Stomach (tissue), 9 donors: Measurements from ENCODE around the gene TNFSF13. TPM values are rescaled to one million over a fixed set of nuclear protein-coding genes. Genes with fewer than 3 reads are reported as not detected.

ENCODE experiments used
- DNase-seq, 2 donors: peaks; one replicate each; pipeline versions ENCODE4 v3.0.0 to v3.0.0-alpha.2; 2013 to 2019
- H3K27ac ChIP-seq, 5 donors: fragments of 200-600 bp in 4 of 5; sonication (generic) in 4 of 5; one replicate each; pipeline ENCODE4 v1.5.1; 2013 to 2019; ENCODE audit warnings: mild to moderate bottlenecking in 1 of 5, moderate library complexity in 1 of 5
- H3K27me3 ChIP-seq, 3 donors: fragments of 200-600 bp; sonication (generic); one replicate each; pipeline ENCODE4 v1.5.1; 2017 to 2019; ENCODE audit warnings: mixed run types in 1 of 3
- H3K36me3 ChIP-seq, 4 donors: fragments of 200-600 bp; sonication (generic); 1 replicate in 3 of 4; 2 replicates in 1 of 4; pipeline ENCODE4 v1.5.1; 2016 to 2019
- H3K4me1 ChIP-seq, 4 donors: fragments of 200-600 bp; sonication (generic); one replicate each; pipeline ENCODE4 v1.5.1; 2016 to 2019
- H3K4me3 ChIP-seq, 4 donors: fragments of 200-600 bp; sonication (generic) in 3 of 4; one replicate each; pipeline ENCODE4 v1.5.1; 2016 to 2019; ENCODE audit warnings: mild to moderate bottlenecking in 1 of 4
- H3K9me3 ChIP-seq, 4 donors: fragments of 200-600 bp; sonication (generic); one replicate each; pipeline ENCODE4 v1.5.1; 2016 to 2019
- CTCF ChIP-seq, 7 experiments: fragments of 450-650 bp in 4 of 7; fragments of 200-600 bp in 3 of 7; sonication (generic) in 3 of 7; IDR thresholded peaks; one replicate each; pipeline ENCODE4 v1.5.1; 2016 to 2019; ENCODE audit warnings: antibody characterized with exemption in 7 of 7, control low read depth in 2 of 7, mild to moderate bottlenecking in 1 of 7
- EP300 ChIP-seq: sonication (generic); formaldehyde crosslinking; IDR thresholded peaks from one replicate; pipeline ENCODE4 v1.6.1; 2017; ENCODE audit warnings: antibody characterized with exemption
- POLR2A ChIP-seq, 4 donors: fragments of 450-650 bp; IDR thresholded peaks; one replicate each; pipeline ENCODE4 v1.6.1; 2016; ENCODE audit warnings: antibody characterized with exemption in 4 of 4, control low read depth in 2 of 4, mild to moderate bottlenecking in 1 of 4, moderate library complexity in 1 of 4
- POLR2AphosphoS5 ChIP-seq, 3 donors: sonication (generic); formaldehyde crosslinking; IDR thresholded peaks; one replicate each; pipeline ENCODE4 v1.6.1; 2016; ENCODE audit warnings: antibody characterized with exemption in 3 of 3
- WGBS, 5 donors: extraction: QIAGEN DNeasy Blood & Tissue Kit in 3 of 5; methylation state at CpG; one replicate each; pipeline versions ENCODE4 v1.1.5 to v1.1.7; 2013 to 2018; 5-methylcytosine and 5-hydroxymethylcytosine counted together
- intact Hi-C: fragments of 100-400 bp; cut with DNase I; formaldehyde crosslinking; loops from one replicate; pipeline ENCODE4 v1.15.1; 2023; ENCODE audit warnings: low total_unique reads
- polyA plus RNA-seq, 3 donors: library from polyadenylated mRNA; stranded (reverse); fragments of 200-250 nt; gene quantifications; one replicate each; pipeline ENCODE4 v1.2.3, GENCODE V29; 2013
- total RNA-seq, 5 donors: library from RNA; depleted of rRNA; stranded (reverse); fragments of >200 nt; gene quantifications; one replicate each; pipeline versions ENCODE4 v1.1.0 to v1.2.3, GENCODE V29; 2014 to 2016
- donor health status: healthy with polysubstance abuse.
- donor health status: Bipolar disorder and iron deficiency.
- donor health status: healthy.

Gene TNFSF13
- total and polyA plus RNA-seq, 8 donors: 15.6 to 55.4 (median 28.0) TPM

GRCh38 chr17:7515911-7516610 is 42.5 kb upstream of the TNFSF13 start:
- Histone ChIP-seq H3K9me3 (no peaks in the 10 kb centered on the region), H3K4me3 (no peak overlapping the region), H3K4me1 (peaks cover 0 to 21% (median 4%) of the 10 kb centered on the region in 4 donors), H3K27ac (peak overlapping the region in 3 of 5 donors; percentile 33 to 43 (median 42)), H3K27me3 (no peaks in the 10 kb centered on the region), H3K36me3 (peaks cover 32 to 36% (median 36%) of the 10 kb centered on the region in 4 donors)
- 78 to 87% (median 84%) methylated on average over 13 of the region's 13 CpGs for WGBS, 5 donors
- TF ChIP-seq POLR2A (IDR thresholded peaks at IDR 0.05) (no peak), POLR2AphosphoS5 (IDR thresholded peaks at IDR 0.05) (peak in 1 of 3 donors; percentile 27)
- peak; percentile 28 to 67 for DNase-seq
- intact Hi-C loops: no loop called here

GRCh38 chr17:7523033-7523432 is 35.5 kb upstream of the TNFSF13 start:
- Histone ChIP-seq H3K4me1 (no peaks in the 10 kb centered on the region), H3K36me3 (no peaks in the 10 kb centered on the region), H3K27me3 (no peaks in the 10 kb centered on the region), H3K9me3 (peaks cover 0 to 6% (median 1%) of the 10 kb centered on the region in 4 donors), H3K27ac (no peak overlapping the region), H3K4me3 (no peak overlapping the region)
- 29 to 45% (median 39%) methylated on average over 10 of the region's 10 CpGs for WGBS, 5 donors
- intact Hi-C loops: no loop called here
- TF ChIP-seq CTCF (IDR thresholded peaks at IDR 0.05) (peak in 4 of 7 experiments; percentile 28 to 54 (median 36)), POLR2A (IDR thresholded peaks at IDR 0.05) (no peak)
- peak in 1 of 2 donors; percentile 43 for DNase-seq

GRCh38 chr17:7528842-7529241 is 29.7 kb upstream of the TNFSF13 start:
- DNase-seq: no peak
- Histone ChIP-seq H3K36me3 (no peaks in the 10 kb centered on the region), H3K4me1 (peaks cover 0 to 3% (median 0%) of the 10 kb centered on the region in 4 donors), H3K27me3 (no peaks in the 10 kb centered on the region), H3K4me3 (no peak overlapping the region), H3K9me3 (peaks cover 0 to 27% (median 13%) of the 10 kb centered on the region in 4 donors), H3K27ac (no peak overlapping the region)
- intact Hi-C loops: no loop called here
- TF ChIP-seq POLR2A (IDR thresholded peaks at IDR 0.05) (no peak), EP300 (no peak)

- H3K4me1 ChIP-seq: peaks cover 0 to 3% (median 0%) of the 10 kb centered on the region in 4 donors
Observed at GRCh38 chr17:7530023-7530900, 28.3 kb upstream of the TNFSF13 start.

More at GRCh38 chr17:7530023-7530900, 28.3 kb upstream of the TNFSF13 start:
- TF ChIP-seq POLR2A (IDR thresholded peaks at IDR 0.05): no peak
- TF ChIP-seq EP300: no peak
- no peak for TF ChIP-seq CTCF (IDR thresholded peaks at IDR 0.05)
- TF ChIP-seq POLR2AphosphoS5 (IDR thresholded peaks at IDR 0.05): no peak
- DNase-seq: no peak
- H3K9me3 ChIP-seq: peaks cover 0 to 27% (median 13%) of the 10 kb centered on the region in 4 donors
- H3K36me3 ChIP-seq: no peaks in the 10 kb centered on the region
- H3K27me3 ChIP-seq: no peaks in the 10 kb centered on the region
- H3K27ac ChIP-seq: no peak overlapping the region
- intact Hi-C loops: no loop called here
- WGBS, 5 donors: 87 to 95% (median 91%) methylated on average over 6 of the region's 6 CpGs
- H3K4me3 ChIP-seq: no peak overlapping the region
